GM10248 (cell line): ENCODE results near the gene EPHA1.
"Not testable (repeated sequence)": the region's sequence is repeated elsewhere in the genome, so short reads cannot be mapped to it uniquely, and the experiment has no call there.

Experiments used
- CTCF ChIA-PET: fragments of 300-600 bp; sonication (Branson Sonifier 250); formaldehyde crosslinking; extraction: SDS; loops from one replicate; lab custom pipeline; 2021; ENCODE audit warnings: antibody characterized with exemption; lab: Yijun Ruan, JAX
- POLR2A ChIA-PET: fragments of 350-650 bp; sonication (Branson Sonifier 250); formaldehyde crosslinking; extraction: SDS; loops from one replicate; lab custom pipeline; 2020; ENCODE audit warnings: antibody characterized with exemption; lab: Yijun Ruan, JAX
- DNase-seq: peaks from one replicate; pipeline ENCODE4 v3.0.0; 2012; ENCODE audit errors: extremely low spot score
- TF ChIP-seq, protein P1 (sequence below): IDR thresholded peaks from 2 replicates; pipeline ENCODE4 v1.5.1; 2012; ENCODE audit warnings: mild to moderate bottlenecking, low read depth; ENCODE audit errors: extremely low read depth, missing control alignments, control extremely low read depth

Gene EPHA1

DNA sequence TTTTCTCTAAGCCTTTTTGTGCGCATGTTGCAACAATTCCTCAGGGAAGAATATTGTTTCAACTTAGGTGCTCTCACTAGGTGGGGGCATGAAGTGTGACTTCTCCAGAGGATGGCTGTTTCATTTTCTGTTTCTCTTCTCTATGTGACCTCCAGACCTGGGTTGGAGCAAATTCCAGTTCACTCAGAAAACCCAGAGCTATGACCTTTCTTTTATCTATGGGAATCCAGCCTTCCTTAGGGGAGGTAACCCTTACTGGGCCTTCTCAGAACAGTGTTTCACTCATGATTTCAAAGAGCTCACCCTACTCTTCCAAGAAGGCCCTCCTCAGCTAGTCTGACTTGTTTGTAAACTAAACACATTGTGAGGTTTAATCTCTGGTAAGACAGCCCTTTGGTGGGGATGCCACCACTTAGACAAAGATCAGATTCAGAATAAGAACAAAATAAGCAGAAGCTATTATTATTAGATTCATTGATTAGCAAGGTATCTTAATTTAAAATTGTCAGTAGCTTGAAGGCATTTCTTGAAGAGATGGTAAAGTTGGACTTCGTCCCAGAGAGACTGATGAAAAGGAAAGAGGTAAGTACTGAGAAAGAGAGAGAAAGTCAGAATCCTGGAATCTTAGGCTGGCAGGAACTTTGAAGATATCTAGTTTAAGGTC lies 18.0 kb upstream of the EPHA1 start:
- DNase-seq, result no peak
- TF ChIP-seq, protein P1, sequence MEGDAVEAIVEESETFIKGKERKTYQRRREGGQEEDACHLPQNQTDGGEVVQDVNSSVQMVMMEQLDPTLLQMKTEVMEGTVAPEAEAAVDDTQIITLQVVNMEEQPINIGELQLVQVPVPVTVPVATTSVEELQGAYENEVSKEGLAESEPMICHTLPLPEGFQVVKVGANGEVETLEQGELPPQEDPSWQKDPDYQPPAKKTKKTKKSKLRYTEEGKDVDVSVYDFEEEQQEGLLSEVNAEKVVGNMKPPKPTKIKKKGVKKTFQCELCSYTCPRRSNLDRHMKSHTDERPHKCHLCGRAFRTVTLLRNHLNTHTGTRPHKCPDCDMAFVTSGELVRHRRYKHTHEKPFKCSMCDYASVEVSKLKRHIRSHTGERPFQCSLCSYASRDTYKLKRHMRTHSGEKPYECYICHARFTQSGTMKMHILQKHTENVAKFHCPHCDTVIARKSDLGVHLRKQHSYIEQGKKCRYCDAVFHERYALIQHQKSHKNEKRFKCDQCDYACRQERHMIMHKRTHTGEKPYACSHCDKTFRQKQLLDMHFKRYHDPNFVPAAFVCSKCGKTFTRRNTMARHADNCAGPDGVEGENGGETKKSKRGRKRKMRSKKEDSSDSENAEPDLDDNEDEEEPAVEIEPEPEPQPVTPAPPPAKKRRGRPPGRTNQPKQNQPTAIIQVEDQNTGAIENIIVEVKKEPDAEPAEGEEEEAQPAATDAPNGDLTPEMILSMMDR, result no peak
- POLR2A ChIA-PET, result no interaction called here
- CTCF ChIA-PET, result interaction anchor here (0.9 to 1.3 kb wide), 3 partner anchors 9 to 186 kb away, joined by 3 to 7 read pairs (median 3); no protein-coding TSS in a partner anchor

DNA sequence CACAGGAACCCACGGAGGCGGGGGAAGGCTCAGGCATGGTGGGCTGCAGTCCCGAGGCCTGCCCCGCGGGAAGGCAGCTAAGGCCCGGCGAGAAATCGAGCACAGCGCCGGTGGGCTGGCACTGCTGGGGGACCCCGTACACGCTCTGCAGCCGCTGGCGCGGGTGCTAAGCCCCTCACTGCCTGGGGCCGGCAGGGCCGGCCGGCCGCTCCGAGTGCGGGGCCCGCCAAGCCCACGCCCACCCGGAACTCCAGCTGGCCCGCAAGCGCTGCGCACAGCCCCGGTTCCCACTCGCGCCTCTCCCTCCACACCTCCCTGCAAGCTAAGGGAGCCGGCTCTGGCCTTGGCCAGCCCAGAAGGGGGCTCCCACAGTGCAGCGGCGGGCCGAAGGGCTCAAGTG lies 15.8 kb upstream of the EPHA1 start:
- POLR2A ChIA-PET, DNase-seq: not testable (repeated sequence)
- CTCF ChIA-PET, result interaction anchor here (1.1 to 2.0 kb wide), 3 partner anchors 9 to 184 kb away, joined by 3 to 9 read pairs (median 4); no protein-coding TSS in a partner anchor

GRCh38 chr7:143422033-143422432 lies 13.4 kb upstream of the EPHA1 start:
- CTCF ChIA-PET, result interaction anchor here (1.2 to 2.0 kb wide), 2 partner anchors 37 to 182 kb away, joined by 3 to 7 read pairs; no protein-coding TSS in a partner anchor
- no peak for DNase-seq
- POLR2A ChIA-PET, result no interaction called here
- TF ChIP-seq, protein P1, result no peak

- DNase-seq, POLR2A ChIA-PET: not testable (repeated sequence)
- CTCF ChIA-PET, result interaction anchor here (1.3 to 2.0 kb wide), 2 partner anchors 8 to 180 kb away, joined by 3 to 7 read pairs; no protein-coding TSS in a partner anchor
Observed at GRCh38 chr7:143420624-143421023, 12.0 kb upstream of the EPHA1 start.

GRCh38 chr7:143419880-143420279 lies 11.2 kb upstream of the EPHA1 start:
- TF ChIP-seq, protein P1, result no peak
- DNase-seq, result no peak
- CTCF ChIA-PET, result interaction anchor here (1.3 to 2.0 kb wide), 2 partner anchors 9 to 179 kb away, joined by 3 to 7 read pairs; no protein-coding TSS in a partner anchor
- POLR2A ChIA-PET, result no interaction called here

DNA sequence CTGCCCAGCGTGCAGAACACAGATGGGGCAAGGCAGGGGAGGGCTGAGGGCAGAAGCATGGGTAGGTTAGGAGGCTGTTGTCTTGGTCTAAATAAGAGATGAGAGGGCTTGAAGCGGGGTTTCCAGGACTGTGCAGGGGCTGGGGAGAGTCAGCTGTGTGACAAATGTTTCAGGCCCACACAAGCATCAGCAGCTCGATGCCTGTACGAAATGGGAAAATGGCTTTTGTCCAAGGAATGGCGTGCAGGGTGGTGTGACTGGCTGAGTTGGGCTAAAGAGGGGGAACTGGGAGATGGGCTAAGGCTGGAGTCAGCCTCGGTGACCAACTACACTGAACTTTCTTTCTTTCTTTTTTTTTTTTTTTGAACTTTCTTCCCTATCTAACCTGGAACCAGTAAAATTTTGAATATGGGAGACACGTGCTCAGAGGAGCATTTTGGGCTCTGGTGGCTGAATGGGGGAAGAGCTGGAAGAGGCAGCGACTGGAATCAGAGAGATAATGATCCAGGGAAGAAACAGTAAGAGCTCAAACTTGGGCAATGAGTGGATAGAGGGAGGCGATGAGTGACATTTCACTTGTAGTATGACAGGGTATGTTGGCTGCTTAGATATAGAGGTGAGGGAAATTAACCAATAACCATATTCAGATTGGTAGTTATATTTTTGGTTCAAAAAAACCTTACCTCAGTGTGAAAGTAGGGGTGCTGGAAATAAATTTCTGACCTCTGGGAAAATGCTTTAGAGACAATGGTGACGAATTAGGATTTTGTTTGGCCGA lies 10.2 kb upstream of the EPHA1 start:
- ChIA-PET POLR2A (no interaction called here), CTCF (interaction anchor here (1.3 to 2.3 kb wide), 2 partner anchors 22 to 178 kb away, joined by 4 to 5 read pairs; no protein-coding TSS in a partner anchor)
- no peak for DNase-seq
- TF ChIP-seq, protein P1, result no peak

GRCh38 chr7:143417734-143418383 lies 9.2 kb upstream of the EPHA1 start:
- ChIA-PET POLR2A (no interaction called here), CTCF (interaction anchor here (0.7 to 4.4 kb wide), 14 partner anchors 9 to 710 kb away, joined by 3 to 63 read pairs (median 6); no protein-coding TSS in a partner anchor)

More at GRCh38 chr7:143417734-143418383, 9.2 kb upstream of the EPHA1 start:
- DNase-seq, result no peak
- TF ChIP-seq, protein P1, result no peak
